ENCODE measurements around the gene LSM12.
"Not testable (repeated sequence)": the region's sequence is repeated elsewhere in the genome, so short reads cannot be mapped to it uniquely, and the experiment has no call there.

Gene LSM12

DNA sequence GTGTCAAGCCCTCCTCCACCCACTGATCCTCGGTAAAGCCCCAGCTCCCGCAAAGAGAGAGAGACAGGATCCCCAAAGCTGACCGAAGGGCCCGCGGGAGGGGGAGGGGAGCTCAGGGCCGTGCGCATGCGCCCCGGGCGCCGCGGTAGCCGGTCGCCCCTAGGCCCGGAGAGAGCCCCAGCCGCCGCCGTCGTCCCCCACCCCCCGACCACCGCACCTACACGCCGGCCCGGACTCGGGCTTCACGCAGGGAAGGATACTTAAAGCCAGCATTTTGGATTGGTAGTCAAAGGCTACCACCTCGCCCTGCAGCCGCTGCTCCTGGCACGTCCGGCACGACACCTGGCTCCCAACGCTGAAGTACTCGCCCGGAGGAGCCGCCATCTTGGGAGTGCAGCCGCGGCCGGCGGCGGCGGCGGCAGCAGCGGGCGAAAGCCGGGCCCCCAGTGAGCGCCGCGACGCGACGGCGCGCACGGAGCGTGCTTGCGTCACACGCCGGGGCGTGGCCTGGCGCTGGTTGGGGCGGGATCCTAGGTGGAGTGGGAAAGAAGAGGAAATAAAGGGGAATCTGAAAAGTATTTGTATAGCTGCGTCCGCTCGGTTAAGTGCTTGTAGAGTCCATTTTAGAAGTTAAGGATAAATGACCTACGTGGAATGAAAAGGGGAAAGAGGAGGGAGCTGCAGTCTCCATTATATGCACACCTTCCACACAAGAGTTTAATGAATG lies at the start of gene LSM12:
TSS of gene LSM12 (minus strand) at position 468 of the 727 bp plus-strand sequence. CDS start at position 384, 84 bp downstream.
- DNase-seq: peak; percentile 92

GRCh38 chr17:44115585-44116415 lies 49.3 kb upstream of the LSM12 start:
- peak; percentile 44 for DNase-seq

DNA sequence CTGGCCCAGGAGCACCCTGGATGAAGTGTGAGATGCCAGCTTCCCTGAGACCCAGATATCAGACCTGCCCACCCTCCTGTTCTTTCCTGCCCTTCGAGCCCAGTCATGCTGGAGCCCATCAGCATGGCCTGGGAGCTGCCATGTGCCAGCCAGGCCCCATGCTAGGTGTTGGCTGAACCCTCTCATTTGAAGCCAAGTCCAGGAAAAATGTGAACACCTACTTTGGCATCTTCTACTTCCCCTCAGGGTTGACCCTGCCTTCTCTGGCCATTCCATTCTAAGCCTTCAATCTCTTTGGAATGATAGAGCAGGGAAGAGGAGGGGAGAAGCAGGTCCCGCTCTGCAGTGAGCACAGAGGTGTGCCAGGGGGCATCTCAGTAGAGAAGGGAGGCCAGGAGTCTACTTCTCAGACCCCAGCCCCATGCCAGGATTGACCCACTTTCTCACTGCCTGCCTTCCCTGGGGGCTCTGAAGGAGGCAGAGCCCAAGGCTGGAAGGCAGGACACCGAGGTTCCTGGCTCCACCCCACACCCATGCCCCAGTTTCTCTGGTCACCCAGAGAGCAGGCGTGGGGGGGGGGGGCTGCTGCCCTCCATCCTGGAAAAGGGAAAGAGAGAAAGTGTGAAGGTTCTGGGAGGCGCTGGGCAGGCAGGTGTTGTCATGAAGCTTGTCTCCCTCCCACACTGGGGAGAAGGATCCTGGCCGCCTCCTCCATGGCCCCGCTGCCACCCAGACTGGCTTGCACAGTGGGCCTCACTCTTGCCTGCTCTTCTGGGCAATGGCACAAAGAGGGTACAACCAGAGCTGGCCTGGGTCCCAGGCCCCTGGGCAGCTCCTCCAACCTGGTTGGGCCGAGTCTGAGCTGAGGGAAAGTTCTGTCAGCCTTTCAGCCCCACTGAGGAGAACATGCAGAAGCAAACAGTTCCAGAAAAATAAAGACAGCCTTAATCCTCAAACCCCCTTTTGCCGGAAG lies 47.7 kb upstream of the LSM12 start:
- DNase-seq: no peak

- no peak for DNase-seq
Observed at GRCh38 chr17:44113382-44113781, 46.9 kb upstream of the LSM12 start.

GRCh38 chr17:44112284-44113280 lies 46.1 kb upstream of the LSM12 start:
- no peak for DNase-seq

- DNase-seq: no peak
Observed at GRCh38 chr17:44111777-44112176, 45.3 kb upstream of the LSM12 start.

GRCh38 chr17:44110823-44111633 lies 44.6 kb upstream of the LSM12 start:
- peak; percentile 95 for DNase-seq

- no peak for DNase-seq
Observed at GRCh38 chr17:44110011-44110686, 43.7 kb upstream of the LSM12 start.

DNA sequence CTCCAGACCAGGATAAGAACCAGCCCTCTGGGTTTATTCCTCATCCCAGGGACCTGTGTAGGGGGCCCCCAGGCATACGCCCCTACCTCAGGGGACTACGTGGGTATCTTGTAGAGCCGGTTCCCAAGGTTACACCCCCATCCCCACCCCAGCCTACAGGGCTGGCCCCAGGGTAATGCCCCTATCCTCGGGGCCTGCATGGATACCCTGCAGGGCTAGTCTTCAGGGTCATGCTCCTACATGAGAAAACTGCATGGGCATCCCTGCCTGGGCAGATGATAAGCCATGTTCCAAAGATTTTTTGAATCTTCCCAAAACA lies 42.8 kb upstream of the LSM12 start:
- DNase-seq: no peak

GRCh38 chr17:44108440-44109311 lies 42.2 kb upstream of the LSM12 start:
- DNase-seq: peak; percentile 93

GRCh38 chr17:44106801-44107200 lies 40.3 kb upstream of the LSM12 start:
- no peak for DNase-seq

GRCh38 chr17:44105941-44106340 lies 39.5 kb upstream of the LSM12 start:
- no peak for DNase-seq

DNA sequence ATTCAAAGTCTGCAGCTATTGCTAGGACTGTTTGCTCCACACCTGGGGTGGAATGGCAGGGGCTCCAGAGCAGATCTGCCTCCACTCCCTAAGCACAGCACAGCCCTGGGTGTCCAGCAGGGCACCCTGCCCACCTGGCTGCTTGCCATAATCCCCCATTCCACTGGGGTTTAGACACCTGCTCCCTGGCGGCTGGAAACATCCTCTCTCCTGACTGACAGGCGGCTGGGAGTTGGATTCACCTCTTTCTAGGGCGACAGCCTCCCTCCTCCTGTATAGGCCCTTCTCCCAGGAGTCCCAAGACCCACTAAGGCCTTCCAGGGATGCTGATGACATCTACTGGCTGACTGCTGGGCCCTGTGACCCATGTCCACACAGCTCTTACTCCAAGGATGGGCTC lies 39.0 kb upstream of the LSM12 start:
- no peak for DNase-seq

DNA sequence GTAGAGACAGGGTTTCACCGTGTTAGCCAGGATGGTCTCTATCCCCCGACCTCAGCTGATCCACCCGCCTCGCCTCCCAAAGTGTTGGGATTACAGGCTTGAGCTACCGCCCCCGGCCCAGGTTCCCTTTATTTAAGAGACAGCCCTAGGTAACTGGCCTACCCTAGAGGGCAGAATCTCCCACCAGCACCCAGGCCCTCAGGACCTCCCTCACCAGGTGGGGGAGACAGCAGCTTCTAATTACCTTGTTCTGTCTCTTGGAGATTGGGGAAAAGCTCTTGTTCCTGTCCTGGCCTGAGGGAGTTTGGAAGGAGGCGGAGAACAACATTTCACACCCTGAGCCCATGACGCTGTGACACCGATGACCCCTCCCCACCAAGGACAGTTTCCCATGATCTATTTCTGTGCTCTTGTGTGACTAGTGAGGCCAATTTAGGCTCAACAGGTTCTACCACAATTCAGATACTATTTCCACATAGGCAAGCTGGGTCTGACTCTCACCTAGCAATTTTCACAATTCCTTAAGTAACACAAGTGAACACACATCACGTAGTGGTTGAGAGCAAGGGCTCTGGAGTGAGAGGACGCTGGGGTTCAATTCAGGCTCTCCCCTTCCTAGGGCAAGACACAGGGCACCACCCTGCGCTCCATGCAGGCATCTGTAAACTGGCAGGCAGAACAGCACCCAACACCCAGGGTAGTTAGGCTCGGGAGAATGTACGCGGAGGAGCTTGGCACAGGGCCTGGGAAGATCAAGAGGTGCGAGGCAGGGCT lies 36.6 kb upstream of the LSM12 start:
- DNase-seq: no peak

DNA sequence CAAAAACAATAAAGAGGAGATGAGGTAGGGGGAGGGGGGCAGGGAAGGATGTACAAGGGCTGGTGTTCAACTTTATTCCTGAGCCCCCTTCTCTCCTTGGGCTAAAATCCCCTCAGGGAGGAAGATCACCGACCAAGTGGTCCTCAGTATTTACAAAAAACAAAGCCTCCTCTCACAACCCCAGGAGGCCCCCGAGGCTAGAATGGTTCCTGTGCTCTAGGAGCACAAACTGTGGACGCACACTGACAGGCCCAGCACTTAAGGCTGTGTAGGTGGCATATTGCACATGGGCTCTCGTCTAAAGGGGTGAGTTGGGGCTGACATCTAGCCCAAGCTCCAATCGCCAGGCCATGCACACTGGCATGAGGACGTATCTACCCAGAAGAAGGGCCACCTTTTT lies 35.4 kb upstream of the LSM12 start:
- not testable (repeated sequence) for DNase-seq

- peak; percentile 82 for DNase-seq
Observed at GRCh38 chr17:44097110-44097958, 30.9 kb upstream of the LSM12 start.

Data from fibroblast of skin of right biceps (primary cell).